ENCODE data around the gene KCNK4. TPM values are rescaled to one million over a fixed set of nuclear protein-coding genes. Genes with fewer than 3 reads are reported as not detected.

The KCNK4 gene
- 0.19 TPM in 1 of 2 replicates, not detected in the other for total RNA-seq (ENCODE audit: low replicate concordance)
- long read RNA-seq: 0 reads

GRCh38 chr11:64291262-64291751, at the start of gene KCNK4:
Gene KCNK4 (plus strand): TSS chr11:64291302. CDS start chr11:64293019, 1,717 bp downstream.
- H3K4me1 Mint-ChIP-seq (ENCODE audit: unreplicated experiment): peaks cover 9% of the 10 kb centered on the region
- H3K4me3 Mint-ChIP-seq: peak within 1 kb of the TSS; percentile 81
- no peak for DNase-seq (ENCODE audit: extremely low spot score, unreplicated experiment)
- H3K27me3 Mint-ChIP-seq: peaks cover 63% of the 10 kb centered on the region
- TF ChIP-seq, protein P1, sequence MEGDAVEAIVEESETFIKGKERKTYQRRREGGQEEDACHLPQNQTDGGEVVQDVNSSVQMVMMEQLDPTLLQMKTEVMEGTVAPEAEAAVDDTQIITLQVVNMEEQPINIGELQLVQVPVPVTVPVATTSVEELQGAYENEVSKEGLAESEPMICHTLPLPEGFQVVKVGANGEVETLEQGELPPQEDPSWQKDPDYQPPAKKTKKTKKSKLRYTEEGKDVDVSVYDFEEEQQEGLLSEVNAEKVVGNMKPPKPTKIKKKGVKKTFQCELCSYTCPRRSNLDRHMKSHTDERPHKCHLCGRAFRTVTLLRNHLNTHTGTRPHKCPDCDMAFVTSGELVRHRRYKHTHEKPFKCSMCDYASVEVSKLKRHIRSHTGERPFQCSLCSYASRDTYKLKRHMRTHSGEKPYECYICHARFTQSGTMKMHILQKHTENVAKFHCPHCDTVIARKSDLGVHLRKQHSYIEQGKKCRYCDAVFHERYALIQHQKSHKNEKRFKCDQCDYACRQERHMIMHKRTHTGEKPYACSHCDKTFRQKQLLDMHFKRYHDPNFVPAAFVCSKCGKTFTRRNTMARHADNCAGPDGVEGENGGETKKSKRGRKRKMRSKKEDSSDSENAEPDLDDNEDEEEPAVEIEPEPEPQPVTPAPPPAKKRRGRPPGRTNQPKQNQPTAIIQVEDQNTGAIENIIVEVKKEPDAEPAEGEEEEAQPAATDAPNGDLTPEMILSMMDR (conservative IDR thresholded peaks at IDR 0.05): no peak
- no peaks in the 10 kb centered on the region for H3K9me3 Mint-ChIP-seq
- H3K27ac Mint-ChIP-seq: no peak within 1 kb of the TSS
- peaks cover 10% of the 10 kb centered on the region for H3K36me3 Mint-ChIP-seq

GRCh38 chr11:64241491-64242374, 49.4 kb upstream of the KCNK4 start:
- peak overlapping the region; percentile 100 for H3K27ac Mint-ChIP-seq
- peaks cover 3% of the 10 kb centered on the region for H3K36me3 Mint-ChIP-seq
- H3K4me3 Mint-ChIP-seq: peak overlapping the region; percentile 91
- TF ChIP-seq, protein P1 (conservative IDR thresholded peaks at IDR 0.05): peak; percentile 14
- no peaks in the 10 kb centered on the region for H3K27me3 Mint-ChIP-seq
- peaks cover 11% of the 10 kb centered on the region for H3K4me1 Mint-ChIP-seq (ENCODE audit: unreplicated experiment)
- no peak for DNase-seq (ENCODE audit: extremely low spot score, unreplicated experiment)
- no peaks in the 10 kb centered on the region for H3K9me3 Mint-ChIP-seq

GRCh38 chr11:64243236-64243854, 47.8 kb upstream of the KCNK4 start:
- TF ChIP-seq, protein P1 (conservative IDR thresholded peaks at IDR 0.05): no peak
- Mint-ChIP-seq H3K27ac (peak overlapping the region; percentile 84), H3K27me3 (no peaks in the 10 kb centered on the region)

DNA sequence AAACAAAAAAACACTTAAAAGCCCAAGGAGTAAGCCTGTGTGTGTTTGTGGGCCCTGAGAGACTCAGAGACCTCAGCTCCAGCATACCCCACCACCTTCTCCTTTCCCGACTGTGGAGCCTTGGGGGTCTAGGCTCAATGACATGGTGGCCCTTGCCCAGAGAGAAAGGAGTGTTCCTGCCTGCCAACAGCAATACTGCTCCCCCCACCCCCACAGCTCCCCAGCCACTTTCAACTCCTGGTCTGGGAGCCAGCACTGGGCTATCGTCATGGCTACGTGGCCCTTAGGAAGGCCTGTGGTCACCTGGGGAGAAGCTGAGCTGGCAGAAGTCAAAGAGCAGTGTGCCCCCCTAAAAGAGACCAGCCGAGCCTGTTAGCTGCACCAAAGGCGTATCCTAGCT, 47.0 kb upstream of the KCNK4 start:
- no peaks in the 10 kb centered on the region for H3K9me3 Mint-ChIP-seq
- DNase-seq (ENCODE audit: extremely low spot score, unreplicated experiment): no peak
- H3K27ac Mint-ChIP-seq: peak overlapping the region; percentile 84
- TF ChIP-seq, protein P1 (conservative IDR thresholded peaks at IDR 0.05): no peak
- peaks cover 16% of the 10 kb centered on the region for H3K4me1 Mint-ChIP-seq (ENCODE audit: unreplicated experiment)
- H3K36me3 Mint-ChIP-seq: peaks cover 3% of the 10 kb centered on the region
- H3K4me3 Mint-ChIP-seq: peak overlapping the region; percentile 80
- H3K27me3 Mint-ChIP-seq: no peaks in the 10 kb centered on the region

More at GRCh38 chr11:64243236-64243854, 47.8 kb upstream of the KCNK4 start:
- Mint-ChIP-seq H3K36me3 (peaks cover 3% of the 10 kb centered on the region), H3K9me3 (no peaks in the 10 kb centered on the region), H3K4me3 (peak overlapping the region; percentile 80), H3K4me1 (ENCODE audit: unreplicated experiment) (peaks cover 16% of the 10 kb centered on the region)
- DNase-seq (ENCODE audit: extremely low spot score, unreplicated experiment): no peak

DNA sequence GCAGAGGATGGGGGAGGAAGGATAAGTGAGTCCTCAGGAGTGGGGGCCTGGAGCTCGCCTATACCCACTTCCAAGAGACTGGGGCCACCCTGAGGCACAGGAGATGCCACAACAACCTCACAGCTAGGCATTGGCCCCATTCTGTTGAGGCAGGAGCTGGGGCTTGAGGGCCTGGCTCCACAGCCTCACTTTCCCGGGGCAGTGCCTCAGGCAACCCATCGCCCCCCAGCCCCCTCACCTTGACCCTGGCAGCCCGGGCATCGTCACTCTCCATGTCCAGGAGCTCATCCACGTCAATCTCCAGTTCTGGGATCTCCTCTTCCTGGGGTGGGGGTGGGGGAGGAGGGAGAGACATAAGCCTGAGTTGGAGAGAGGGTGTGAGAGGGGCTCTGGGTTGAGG, 46.1 kb upstream of the KCNK4 start:
- no peaks in the 10 kb centered on the region for H3K9me3 Mint-ChIP-seq
- no peaks in the 10 kb centered on the region for H3K27me3 Mint-ChIP-seq
- H3K27ac Mint-ChIP-seq: peak overlapping the region; percentile 99
- H3K36me3 Mint-ChIP-seq: peaks cover 3% of the 10 kb centered on the region
- TF ChIP-seq, protein P1 (conservative IDR thresholded peaks at IDR 0.05): no peak
- H3K4me1 Mint-ChIP-seq (ENCODE audit: unreplicated experiment): peaks cover 19% of the 10 kb centered on the region
- peak overlapping the region; percentile 94 for H3K4me3 Mint-ChIP-seq
- DNase-seq (ENCODE audit: extremely low spot score, unreplicated experiment): no peak

Measured in type B pancreatic cell (in vitro differentiated cells).